ENCODE data around the gene CLDND2. TPM values are rescaled to one million over a fixed set of nuclear protein-coding genes. Genes with fewer than 3 reads are reported as not detected.

CLDND2 gene
- total RNA-seq, 2 experiments from 2014 or later, result 21.6 to 22.3 TPM

- POLR2A ChIA-PET, result no interaction called here
- CTCF ChIA-PET, result no interaction called here
Measured at GRCh38 chr19:51323481-51324166, 45.2 kb downstream of the CLDND2 start.

GRCh38 chr19:51321799-51322198, 47.0 kb downstream of the CLDND2 start:
- ChIA-PET CTCF (no interaction called here), POLR2A (no interaction called here)

GRCh38 chr19:51320280-51320657, 48.5 kb downstream of the CLDND2 start:
- CTCF ChIA-PET, result no interaction called here

GRCh38 chr19:51319649-51320279, 49.0 kb downstream of the CLDND2 start:
- POLR2A ChIA-PET, result no interaction called here
- CTCF ChIA-PET, result no interaction called here

More at GRCh38 chr19:51320280-51320657, 48.5 kb downstream of the CLDND2 start:
- POLR2A ChIA-PET, result no interaction called here

GRCh38 chr19:51318687-51319648, 49.8 kb downstream of the CLDND2 start:
- ChIA-PET POLR2A (no interaction called here), CTCF (no interaction called here)

GRCh38 chr19:51317968-51318367, 50.8 kb downstream of the CLDND2 start:
- ChIA-PET CTCF (no interaction called here), POLR2A (no interaction called here)

GRCh38 chr19:51317376-51317775, 51.4 kb downstream of the CLDND2 start:
- CTCF ChIA-PET, result no interaction called here
- POLR2A ChIA-PET, result no interaction called here

Other genes starting within 250 kb of the CLDND2 start
- under 1 TPM; 0.29 to 0.48 TPM for gene SIGLEC9, start 244.1 kb downstream of the CLDND2 start, total RNA-seq
- not detected for gene SIGLEC7, start 226.7 kb downstream of the CLDND2 start, total RNA-seq
- under 1 TPM in 1 of 2 experiments, not detected in 1; 0.13 TPM for gene CD33, start 143.9 kb downstream of the CLDND2 start, total RNA-seq
- not detected for gene SIGLECL1, start 117.9 kb downstream of the CLDND2 start, total RNA-seq
- under 1 TPM; 0.19 to 0.21 TPM for gene IGLON5, start 57.4 kb downstream of the CLDND2 start, total RNA-seq
- gene VSIG10L, start 26.9 kb downstream of the CLDND2 start, total RNA-seq, result 1 to 10 TPM; 3.3 to 3.8 TPM
- gene ETFB, start 2.6 kb downstream of the CLDND2 start, total RNA-seq, result 100 to 1,000 TPM; 127 to 130 TPM
- gene NKG7, start 3.7 kb upstream of the CLDND2 start, total RNA-seq, result 100 to 1,000 TPM; 835 to 848 TPM
- gene LIM2, start 19.0 kb upstream of the CLDND2 start, total RNA-seq, result 1 to 10 TPM in 1 of 2 experiments, under 1 TPM in 1; 0.31 to 1.2 TPM
- gene C19orf84, start 21.6 kb upstream of the CLDND2 start, total RNA-seq, result under 1 TPM in 1 of 2 experiments, not detected in 1; 0.19 TPM
- 1 to 10 TPM; 1.2 to 1.8 TPM for gene SIGLEC10, start 48.6 kb upstream of the CLDND2 start, total RNA-seq
- gene SIGLEC8, start 89.5 kb upstream of the CLDND2 start, total RNA-seq, result not detected
- not detected for gene CEACAM18, start 109.5 kb upstream of the CLDND2 start, total RNA-seq
- 1 to 10 TPM; 1.5 to 1.6 TPM for gene SIGLEC12, start 132.8 kb upstream of the CLDND2 start, total RNA-seq
- not detected for gene SIGLEC6, start 162.7 kb upstream of the CLDND2 start, total RNA-seq
- gene ZNF175, start 202.3 kb upstream of the CLDND2 start, total RNA-seq, result 10 to 100 TPM; 11.3 to 12.9 TPM

All from activated CD8-positive, alpha-beta memory T cell treated with anti-CD3 and anti-CD28 coated beads for 36 hours (primary cell).